GM12878 (cell line): ENCODE results near the gene TOM1L2. TPM values are rescaled to one million over a fixed set of nuclear protein-coding genes. Genes with fewer than 3 reads are reported as not detected.

ENCODE experiments used
- ATAC-seq: fragments of 200-7000 bp; cut with Tn5 transposase; 3 replicates; pipeline ENCODE4 v1.9.1; 2020; ENCODE audit warnings: mild to moderate bottlenecking, moderate library complexity
- BruUV-seq: library from RNA; stranded (reverse); fragments of 400-500 nt; replicated peaks from 2 replicates; lab custom pipeline; 2021; lab: Mats Ljungman, UMichigan
- CTCF ChIA-PET: fragments of 300-600 bp; sonication (Branson Sonifier 250); formaldehyde crosslinking; extraction: SDS; loops from one replicate; lab custom pipeline; 2021; ENCODE audit warnings: inconsistent platforms; lab: Yijun Ruan, JAX
- POLR2A ChIA-PET: fragments of 350-600 bp; formaldehyde crosslinking; extraction: SDS; loops from one replicate; lab custom pipeline; 2021; ENCODE audit warnings: inconsistent platforms; lab: Charles Lee
- RAD21 ChIA-PET: fragments of 300-600 bp; sonication (Branson Sonifier 250); formaldehyde crosslinking; loops from one replicate; lab custom pipeline; 2023; ENCODE audit warnings: antibody characterized with exemption; ENCODE audit not compliant: unreplicated experiment; lab: Charles Lee
- SMC1A ChIA-PET: fragments of 300-600 bp; sonication (Branson Sonifier 250); formaldehyde crosslinking; loops from one replicate; lab custom pipeline; 2023; ENCODE audit not compliant: unreplicated experiment, uncharacterized antibody; lab: Charles Lee
- DNase-seq: peaks from one replicate; pipeline ENCODE4 v3.0.0-alpha.2; 2011; ENCODE audit warnings: low read depth, low spot score
- FAIRE-seq: peaks from 3 replicates; lab custom pipeline; 2011; peaks lifted over from hg19 to GRCh38; lab: Jason Lieb, UNC
- H2AFZ ChIP-seq: 2 replicates; pipeline ENCODE4 v1.6.0; 2011; ENCODE audit warnings: low read depth, low read length, control low read depth; ENCODE audit not compliant: control insufficient read depth
- H3K27ac ChIP-seq: 2 replicates; pipeline ENCODE4 v1.5.1; 2011; ENCODE audit warnings: control low read depth; ENCODE audit not compliant: control insufficient read depth, insufficient read depth
- H3K27me3 ChIP-seq, 2 experiments: replicated peaks in 1 of 2; 2 replicates each; pipeline versions ENCODE4 v1.6.0 to v1.6.1; 2011; ENCODE audit warnings: low read length in 1 of 2; ENCODE audit not compliant: control insufficient read depth in 2 of 2, insufficient read depth in 2 of 2
- H3K36me3 ChIP-seq, 2 experiments: 2 replicates each; pipeline ENCODE4 v1.5.1; 2011; ENCODE audit warnings: low read length in 1 of 2; ENCODE audit not compliant: control insufficient read depth in 2 of 2, insufficient read depth in 2 of 2
- H3K4me1 ChIP-seq: 2 replicates; pipeline ENCODE4 v1.6.1; 2011; ENCODE audit warnings: mild to moderate bottlenecking, low read length, moderate library complexity, mixed read lengths; ENCODE audit not compliant: control insufficient read depth, insufficient read depth
- H3K4me2 ChIP-seq: 2 replicates; pipeline ENCODE4 v1.6.0; 2011; ENCODE audit warnings: control low read depth; ENCODE audit not compliant: control insufficient read depth, insufficient read depth
- H3K4me3 ChIP-seq: fragments of 200-600 bp; sonication (generic); 2 replicates; pipeline ENCODE4 v1.5.1; 2016
- H3K79me2 ChIP-seq: 2 replicates; pipeline ENCODE4 v1.6.0; 2011; ENCODE audit warnings: low read length; ENCODE audit not compliant: control insufficient read depth, insufficient read depth
- H3K9ac ChIP-seq: 2 replicates; pipeline ENCODE4 v1.8.0; 2011; ENCODE audit warnings: low read length, control low read depth, mixed read lengths; ENCODE audit not compliant: control insufficient read depth, insufficient read depth
- H3K9me3 ChIP-seq: replicated peaks from 3 replicates; pipeline ENCODE4 v1.5.1; 2011; ENCODE audit warnings: mild to moderate bottlenecking, low read length; ENCODE audit not compliant: control insufficient read depth, insufficient read depth
- H4K20me1 ChIP-seq: 2 replicates; pipeline ENCODE4 v1.6.0; 2011; ENCODE audit not compliant: control insufficient read depth, insufficient read depth
- BRCA1 ChIP-seq: IDR thresholded peaks from 2 replicates; pipeline ENCODE4 v1.6.1; 2011; ENCODE audit warnings: low read depth, low read length, improper control_type of control experiment
- E2F8 ChIP-seq: fragments of 450-650 bp; IDR thresholded peaks from 2 replicates; pipeline ENCODE4 v1.6.1; 2018; ENCODE audit warnings: mild to moderate bottlenecking, low read depth, moderate library complexity; ENCODE audit not compliant: partially characterized antibody
- NRF1 ChIP-seq: conservative IDR thresholded peaks from 2 replicates; pipeline ENCODE4 v1.6.1; 2011; ENCODE audit warnings: mild to moderate bottlenecking, low read depth, low read length, improper control_type of control experiment
- SMC3 ChIP-seq: IDR thresholded peaks from 2 replicates; pipeline ENCODE4 v1.6.1; 2011; ENCODE audit warnings: low read length, improper control_type of control experiment, borderline replicate concordance
- ZNF622 ChIP-seq: fragments of 450-650 bp; IDR thresholded peaks from 2 replicates; pipeline ENCODE4 v1.6.1; 2017; ENCODE audit warnings: mild to moderate bottlenecking, inconsistent platforms
- ZSCAN29 ChIP-seq: fragments of 450-650 bp; IDR thresholded peaks from 2 replicates; pipeline ENCODE4 v1.6.1; 2017; ENCODE audit warnings: mild to moderate bottlenecking, moderate library complexity
- WGBS: methylation state at CpG from one replicate; pipeline ENCODE4 v1.1.6; 2016; ENCODE audit warnings: low lambda C conversion rate; ENCODE audit not compliant: insufficient replicate concordance, insufficient coverage; ENCODE audit errors: missing lambda C conversion rate; 5-methylcytosine and 5-hydroxymethylcytosine counted together
- in situ Hi-C: fragments of 300-500 bp; cut with MboI; formaldehyde crosslinking; loops from 9 replicates; pipeline ENCODE4 v1.14.3; 2018; ENCODE audit warnings: mixed read lengths
- intact Hi-C: fragments of 100-400 bp; cut with micrococcal nuclease; formaldehyde crosslinking; loops from one replicate; pipeline ENCODE4 v1.14.2; 2022; ENCODE audit not compliant: unreplicated experiment
- polyA plus RNA-seq, 11 experiments: library from polyadenylated mRNA; depleted of rRNA in 4 of 11; unstranded in 6 of 11; stranded (reverse) in 5 of 11; fragments of >200 nt; fragmentation: Nextera tagmentation in 4 of 11; fragmentation: Illumina TruSeq in 1 of 11; extraction: Ambion mirVana in 4 of 11; extraction: Trizol in 1 of 11; gene quantifications; 1 replicate in 1 of 11; 2 replicates in 10 of 11; pipeline versions ENCODE4 v1.2.1 to v1.2.3, GENCODE V29; 2011 to 2016; ENCODE audit warnings: inconsistent platforms in 2 of 11, missing spikeins in 2 of 11, low read depth in 1 of 11
- total RNA-seq, 4 experiments: library from RNA; depleted of rRNA in 3 of 4; stranded (reverse); fragments of >200 nt in 3 of 4; fragmentation: Illumina TruSeq in 1 of 4; extraction: Trizol in 1 of 4; gene quantifications; 2 replicates each; pipeline versions ENCODE4 v1.2.1 to v1.2.3, GENCODE V29; 2013 to 2021

Gene TOM1L2
- total and polyA plus RNA-seq, 10 of the 15 experiments (the other 5 are each of a cell fraction or from before 2014, with no cell fraction given) = 0.19 to 19.2 (median 8.1) TPM

- TF ChIP-seq SMC3 = no peak
- no peak for TF ChIP-seq NRF1
Observed at GRCh38 chr17:17906418-17907215, 65.6 kb downstream of the TOM1L2 start (continued).

- POLR2A ChIA-PET = no interaction called here
- FAIRE-seq = no peak
Observed at GRCh38 chr17:17905036-17905320, 67.2 kb downstream of the TOM1L2 start.

More at GRCh38 chr17:17905036-17905320, 67.2 kb downstream of the TOM1L2 start:
- no peaks in the 10 kb centered on the region for H3K27me3 ChIP-seq
- no peaks in the 10 kb centered on the region for H3K36me3 ChIP-seq
- intact Hi-C loops = no loop called here
- no peak overlapping the region for H3K27ac ChIP-seq
- no peak for ATAC-seq
- H3K79me2 ChIP-seq = no peaks in the 10 kb centered on the region
- DNase-seq = no peak
- H4K20me1 ChIP-seq = no peaks in the 10 kb centered on the region
- no peak overlapping the region for H3K4me3 ChIP-seq
- H3K4me1 ChIP-seq = no peaks in the 10 kb centered on the region
- no peaks in the 10 kb centered on the region for H3K9me3 ChIP-seq
- no peak overlapping the region for H2AFZ ChIP-seq
- ChIA-PET SMC1A (interaction anchor here (1.6 kb wide), 1 partner anchor 55 kb away, joined by 3 read pairs; no protein-coding TSS in a partner anchor), CTCF (interaction anchor here (0.7 to 1.3 kb wide), 2 partner anchors 21 to 81 kb away, joined by 3 read pairs; no protein-coding TSS in a partner anchor), RAD21 (no interaction called here)
- no TSS peak for BruUV-seq
- TF ChIP-seq E2F8 = no peak
- no peak for TF ChIP-seq ZNF622
- TF ChIP-seq ZSCAN29 = no peak
- no peak for TF ChIP-seq BRCA1
- H3K4me2 ChIP-seq = no peak overlapping the region
- in situ Hi-C loops = no loop called here
- H3K9ac ChIP-seq = no peak overlapping the region
- WGBS = 65% methylated on average over 5 of the region's 5 CpGs
